Keratinocyte (primary cell): ENCODE results near the gene CHODL.

Experiments
- CTCF ChIP-seq, 3 experiments: IDR thresholded peaks in 1 of 3; conservative IDR thresholded peaks in 1 of 3; optimal IDR thresholded peaks in 1 of 3; 2 replicates in 2 of 3; 3 replicates in 1 of 3; pipeline versions ENCODE3 to v1.5.1; 2011; ENCODE audit warnings: low read length in 3 of 3, mild to moderate bottlenecking in 3 of 3, moderate library complexity in 2 of 3, control low read depth in 1 of 3, inconsistent platforms in 1 of 3; ENCODE audit not compliant: insufficient read depth in 2 of 3; ENCODE audit errors: extremely low read depth in 1 of 3
- EZH2 ChIP-seq: IDR thresholded peaks from one replicate; pipeline ENCODE4 v1.6.1; 2012; ENCODE audit warnings: inconsistent platforms, mild to moderate bottlenecking, low read length, moderate library complexity

- no peak for TF ChIP-seq CTCF (optimal IDR thresholded peaks at IDR 0.05 in 1 of 3, IDR thresholded peaks at IDR 0.05 in 1 of 3, conservative IDR thresholded peaks at IDR 0.05 in 1 of 3; ENCODE audit: extremely low read depth in 1 of 3, insufficient read depth in 2 of 3, low read length in 3 of 3)
- TF ChIP-seq EZH2 = no peak
These were observed 39.7 kb upstream of the CHODL start for GRCh38 chr21:18204931-18205330.
